ENCODE measurements around the gene FABP3. TPM values are rescaled to one million over a fixed set of nuclear protein-coding genes. Genes with fewer than 3 reads are reported as not detected.
A peak's percentile ranks its signal among the peaks of the same experiment; 100 is the strongest.

Gene FABP3
- total RNA-seq, 1 donor from 2014 or later: 2.2 TPM

DNA sequence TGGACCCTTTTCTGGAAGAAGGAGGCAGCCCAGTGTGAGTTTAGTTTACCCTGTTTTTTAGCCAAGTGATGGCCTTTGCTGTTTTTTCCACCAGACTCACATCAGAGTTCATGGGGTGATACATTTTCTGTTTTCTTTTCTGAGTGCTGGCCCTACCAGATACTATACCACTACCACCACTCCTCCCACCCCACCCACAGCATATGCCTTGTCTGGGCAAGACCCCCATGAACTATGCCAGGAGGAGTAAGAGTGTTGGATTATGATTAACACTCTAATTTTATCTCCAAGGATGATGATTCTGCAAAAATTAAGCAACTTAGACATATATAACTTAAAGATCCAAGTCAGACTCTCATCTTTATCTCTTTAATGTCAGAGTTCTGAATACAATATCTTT is 26.1 kb downstream of the FABP3 start:
- no peaks in the 10 kb centered on the region for H3F3A ChIP-seq (ENCODE audit: low read depth)
- Mint-ChIP-seq H3K9me3 (no peaks in the 10 kb centered on the region), H3K36me3 (peaks cover 13% of the 10 kb centered on the region), H3K4me1 (no peaks in the 10 kb centered on the region), H3K4me3 (no peak overlapping the region), H3K27ac (no peak overlapping the region), H3K27me3 (ENCODE audit: insufficient read depth, low read depth) (no peaks in the 10 kb centered on the region)
- no peak overlapping the region for H3K4me3 ChIP-seq
- H2AFZ ChIP-seq (replicated peaks): no peak overlapping the region
- H4K20me1 ChIP-seq (ENCODE audit: low read depth): no peaks in the 10 kb centered on the region
- peaks cover 5% of the 10 kb centered on the region for H3K36me3 ChIP-seq
- TF ChIP-seq EZH2phosphoT487 (IDR thresholded peaks at IDR 0.05) (no peak), EZH2 (IDR thresholded peaks at IDR 0.05) (no peak)
- TF ChIP-seq, protein P1, sequence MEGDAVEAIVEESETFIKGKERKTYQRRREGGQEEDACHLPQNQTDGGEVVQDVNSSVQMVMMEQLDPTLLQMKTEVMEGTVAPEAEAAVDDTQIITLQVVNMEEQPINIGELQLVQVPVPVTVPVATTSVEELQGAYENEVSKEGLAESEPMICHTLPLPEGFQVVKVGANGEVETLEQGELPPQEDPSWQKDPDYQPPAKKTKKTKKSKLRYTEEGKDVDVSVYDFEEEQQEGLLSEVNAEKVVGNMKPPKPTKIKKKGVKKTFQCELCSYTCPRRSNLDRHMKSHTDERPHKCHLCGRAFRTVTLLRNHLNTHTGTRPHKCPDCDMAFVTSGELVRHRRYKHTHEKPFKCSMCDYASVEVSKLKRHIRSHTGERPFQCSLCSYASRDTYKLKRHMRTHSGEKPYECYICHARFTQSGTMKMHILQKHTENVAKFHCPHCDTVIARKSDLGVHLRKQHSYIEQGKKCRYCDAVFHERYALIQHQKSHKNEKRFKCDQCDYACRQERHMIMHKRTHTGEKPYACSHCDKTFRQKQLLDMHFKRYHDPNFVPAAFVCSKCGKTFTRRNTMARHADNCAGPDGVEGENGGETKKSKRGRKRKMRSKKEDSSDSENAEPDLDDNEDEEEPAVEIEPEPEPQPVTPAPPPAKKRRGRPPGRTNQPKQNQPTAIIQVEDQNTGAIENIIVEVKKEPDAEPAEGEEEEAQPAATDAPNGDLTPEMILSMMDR (IDR thresholded peaks at IDR 0.05): no peak
- no peaks in the 10 kb centered on the region for H3K9me3 ChIP-seq (ENCODE audit: low read depth)
- H3K9ac ChIP-seq: no peak overlapping the region
- DNase-seq (ENCODE audit: low spot score): no peak
- no peak overlapping the region for H3K27ac ChIP-seq
- H3K79me2 ChIP-seq (ENCODE audit: low read depth): no peaks in the 10 kb centered on the region
- no peaks in the 10 kb centered on the region for H3K4me1 ChIP-seq
- no peak overlapping the region for H3K4me2 ChIP-seq
- H3K27me3 ChIP-seq: no peaks in the 10 kb centered on the region

DNA sequence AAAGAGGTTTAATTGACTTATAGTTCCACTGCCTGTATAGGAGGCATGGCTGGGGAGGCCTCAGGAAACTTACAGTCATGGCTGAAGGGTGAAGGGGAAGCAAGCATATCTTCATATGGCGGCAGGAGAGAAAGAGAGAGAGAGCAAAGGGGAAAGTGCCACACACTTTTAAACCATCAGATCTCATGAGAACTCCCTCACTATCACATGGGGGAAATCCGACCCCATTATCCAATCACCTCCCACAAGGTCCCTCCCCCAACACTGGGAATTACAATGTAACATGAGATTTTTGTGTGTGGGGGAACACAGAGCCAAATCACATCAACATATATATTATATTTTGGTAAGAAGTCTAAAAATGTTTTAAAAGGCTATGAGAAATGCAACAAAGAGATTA is 27.2 kb downstream of the FABP3 start:
- H3K27ac Mint-ChIP-seq: no peak overlapping the region

DNA sequence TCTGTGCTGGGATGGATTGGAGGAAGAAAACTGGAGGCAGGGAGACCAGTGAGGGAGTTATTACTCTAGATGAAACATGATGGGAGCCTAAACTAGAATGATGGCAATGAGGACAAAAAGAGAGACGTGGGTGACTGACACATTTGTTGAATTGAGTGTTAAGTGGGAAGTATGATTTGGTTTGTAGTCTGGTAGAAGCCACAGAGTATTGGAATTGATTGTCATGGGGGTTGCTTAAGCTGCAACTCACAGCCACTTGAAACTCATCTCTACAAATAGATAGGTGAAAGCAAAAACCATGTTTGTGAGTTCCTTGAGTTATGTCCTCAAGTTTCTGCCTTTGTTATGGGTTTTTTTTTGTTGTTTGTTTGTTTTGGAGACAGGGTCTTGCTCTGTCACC is 28.4 kb downstream of the FABP3 start:
- Histone ChIP-seq H3K4me2 (no peak overlapping the region), H3K27me3 (no peaks in the 10 kb centered on the region), H3K79me2 (ENCODE audit: low read depth) (no peaks in the 10 kb centered on the region), H3K4me1 (no peaks in the 10 kb centered on the region), H3K9me3 (ENCODE audit: low read depth) (no peaks in the 10 kb centered on the region), H3K27ac (no peak overlapping the region), H3K36me3 (no peaks in the 10 kb centered on the region), H2AFZ (replicated peaks) (no peak overlapping the region), H3F3A (ENCODE audit: low read depth) (no peaks in the 10 kb centered on the region), H3K9ac (no peak overlapping the region), H4K20me1 (ENCODE audit: low read depth) (no peaks in the 10 kb centered on the region), H3K4me3 (no peak overlapping the region)
- no peak overlapping the region for H3K4me3 Mint-ChIP-seq
- peaks cover 10% of the 10 kb centered on the region for H3K36me3 Mint-ChIP-seq
- no peaks in the 10 kb centered on the region for H3K4me1 Mint-ChIP-seq
- H3K9me3 Mint-ChIP-seq: no peaks in the 10 kb centered on the region
- peak overlapping the region; percentile 7 for H3K27ac Mint-ChIP-seq
- DNase-seq (ENCODE audit: low spot score): no peak
- TF ChIP-seq EZH2 (IDR thresholded peaks at IDR 0.05) (no peak), EZH2phosphoT487 (IDR thresholded peaks at IDR 0.05) (no peak)
- TF ChIP-seq, protein P1 (IDR thresholded peaks at IDR 0.05): no peak
- no peaks in the 10 kb centered on the region for H3K27me3 Mint-ChIP-seq (ENCODE audit: insufficient read depth, low read depth)

More for the DNA sequence above, 27.2 kb downstream of the FABP3 start:
- no peaks in the 10 kb centered on the region for H3K9me3 Mint-ChIP-seq
- peaks cover 11% of the 10 kb centered on the region for H3K36me3 Mint-ChIP-seq
- Histone ChIP-seq H2AFZ (replicated peaks) (no peak overlapping the region), H3K9me3 (ENCODE audit: low read depth) (no peaks in the 10 kb centered on the region), H3K79me2 (ENCODE audit: low read depth) (no peaks in the 10 kb centered on the region), H3K27ac (no peak overlapping the region), H3K4me3 (no peak overlapping the region), H3K27me3 (no peaks in the 10 kb centered on the region), H3K9ac (no peak overlapping the region), H3K4me2 (no peak overlapping the region), H3K4me1 (no peaks in the 10 kb centered on the region), H4K20me1 (ENCODE audit: low read depth) (no peaks in the 10 kb centered on the region), H3K36me3 (peaks cover 5% of the 10 kb centered on the region), H3F3A (ENCODE audit: low read depth) (no peaks in the 10 kb centered on the region)
- DNase-seq (ENCODE audit: low spot score): no peak
- TF ChIP-seq EZH2phosphoT487 (IDR thresholded peaks at IDR 0.05) (no peak), EZH2 (IDR thresholded peaks at IDR 0.05) (no peak)
- TF ChIP-seq, protein P1 (IDR thresholded peaks at IDR 0.05): no peak
- no peaks in the 10 kb centered on the region for H3K4me1 Mint-ChIP-seq
- no peaks in the 10 kb centered on the region for H3K27me3 Mint-ChIP-seq (ENCODE audit: insufficient read depth, low read depth)
- H3K4me3 Mint-ChIP-seq: no peak overlapping the region
